Activated CD4-positive, alpha-beta T cell treated with anti-CD3 and anti-CD28 coated beads for 36 hours (primary cell): Measurements from ENCODE around the gene PRPS2. TPM values are rescaled to one million over a fixed set of nuclear protein-coding genes. Genes with fewer than 3 reads are reported as not detected.
A peak's percentile ranks its signal among the peaks of the same experiment; 100 is the strongest.

Source experiments
- ATAC-seq: fragments of 200-7000 bp; cut with Tn5 transposase; one replicate; pipeline ENCODE4 v1.10.0; 2021; ENCODE audit warnings: mild to moderate bottlenecking, moderate library complexity
- CTCF ChIA-PET: fragments of 350-600 bp; sonication (Branson Sonifier 250); formaldehyde crosslinking; loops from one replicate; lab custom pipeline; 2021; ENCODE audit warnings: antibody characterized with exemption; lab: Charles Lee
- POLR2A ChIA-PET: fragments of 350-600 bp; sonication (Branson Sonifier 250); formaldehyde crosslinking; loops from one replicate; lab custom pipeline; 2021; ENCODE audit warnings: antibody characterized with exemption, inconsistent platforms; lab: Charles Lee
- DNase-seq: peaks from one replicate; pipeline ENCODE4 v3.0.0-alpha.2; 2020
- H3K27ac Mint-ChIP-seq: one replicate; pipeline ENCODE4 v1.8.0; 2021; ENCODE audit warnings: mixed read lengths
- H3K27me3 Mint-ChIP-seq: one replicate; pipeline ENCODE4 v1.8.0; 2021; ENCODE audit warnings: mixed read lengths
- H3K36me3 Mint-ChIP-seq: one replicate; pipeline ENCODE4 v1.8.0; 2021; ENCODE audit warnings: low read depth, mixed read lengths
- H3K4me1 Mint-ChIP-seq: one replicate; pipeline ENCODE4 v1.8.0; 2021; ENCODE audit warnings: mixed read lengths
- H3K4me3 Mint-ChIP-seq: one replicate; pipeline ENCODE4 v1.8.0; 2021; ENCODE audit warnings: mild to moderate bottlenecking, moderate library complexity, mixed read lengths
- H3K9me3 Mint-ChIP-seq: one replicate; pipeline ENCODE4 v1.8.0; 2021; ENCODE audit warnings: low read depth, mixed read lengths
- intact Hi-C, 2 experiments: fragments of 100-400 bp; cut with DNase I in 1 of 2; cut with micrococcal nuclease in 1 of 2; formaldehyde crosslinking; loops; one replicate each; pipeline versions ENCODE4 v1.14.2 to v1.15.1; 2022 to 2024; cut with DNase I, micrococcal nuclease
- total RNA-seq, 2 experiments: library from RNA; stranded (reverse); gene quantifications; one replicate each; pipeline ENCODE4 v1.2.3, GENCODE V29; 2021

PRPS2 gene
- total RNA-seq, 2 experiments from 2014 or later: 110 to 116 TPM

GRCh38 chrX:12867685-12868084 lies 76.5 kb downstream of the PRPS2 start:
- H3K27ac Mint-ChIP-seq: no peak overlapping the region
- intact Hi-C loops: no loop called here
- H3K27me3 Mint-ChIP-seq: no peaks in the 10 kb centered on the region
- H3K4me1 Mint-ChIP-seq: peaks cover 5% of the 10 kb centered on the region
- H3K4me3 Mint-ChIP-seq: no peak overlapping the region
- ATAC-seq (no peak), DNase-seq (peak; percentile 8)
- POLR2A ChIA-PET: no interaction called here
- CTCF ChIA-PET: no interaction called here
- H3K9me3 Mint-ChIP-seq: no peaks in the 10 kb centered on the region
- peaks cover 2% of the 10 kb centered on the region for H3K36me3 Mint-ChIP-seq

GRCh38 chrX:12868747-12869146 lies 77.5 kb downstream of the PRPS2 start:
- ChIA-PET CTCF (interaction anchor here (0.5 kb wide), 1 partner anchor 11 kb away, joined by 3 read pairs; no protein-coding TSS in a partner anchor), POLR2A (no interaction called here)
- intact Hi-C loops: no loop called here
- no peaks in the 10 kb centered on the region for H3K36me3 Mint-ChIP-seq
- H3K9me3 Mint-ChIP-seq: no peaks in the 10 kb centered on the region
- H3K4me3 Mint-ChIP-seq: no peak overlapping the region
- peaks cover 5% of the 10 kb centered on the region for H3K4me1 Mint-ChIP-seq
- no peaks in the 10 kb centered on the region for H3K27me3 Mint-ChIP-seq
- no peak for DNase-seq
- no peak for ATAC-seq
- no peak overlapping the region for H3K27ac Mint-ChIP-seq

- Mint-ChIP-seq H3K4me3 (no peak overlapping the region), H3K27ac (no peak overlapping the region), H3K4me1 (peaks cover 5% of the 10 kb centered on the region), H3K27me3 (no peaks in the 10 kb centered on the region), H3K9me3 (no peaks in the 10 kb centered on the region), H3K36me3 (no peaks in the 10 kb centered on the region)
- DNase-seq: no peak
- intact Hi-C loops: no loop called here
- POLR2A ChIA-PET: no interaction called here
- ATAC-seq: no peak
- CTCF ChIA-PET: no interaction called here
Measured at GRCh38 chrX:12871257-12871656, 80.0 kb downstream of the PRPS2 start.

- intact Hi-C loops: no loop called here
- ATAC-seq: no peak
- no peaks in the 10 kb centered on the region for H3K9me3 Mint-ChIP-seq
Measured at GRCh38 chrX:12872741-12873140, 81.5 kb downstream of the PRPS2 start.

More at GRCh38 chrX:12872741-12873140, 81.5 kb downstream of the PRPS2 start:
- H3K27me3 Mint-ChIP-seq: no peaks in the 10 kb centered on the region
- ChIA-PET POLR2A (no interaction called here), CTCF (interaction anchor here (0.7 to 1.1 kb wide), 2 partner anchors 10 to 48 kb away, joined by 3 read pairs; no protein-coding TSS in a partner anchor)
- H3K27ac Mint-ChIP-seq: no peak overlapping the region
- no peaks in the 10 kb centered on the region for H3K4me1 Mint-ChIP-seq
- no peak overlapping the region for H3K4me3 Mint-ChIP-seq
- no peak for DNase-seq
- H3K36me3 Mint-ChIP-seq: no peaks in the 10 kb centered on the region

Other genes with a start within 250 kb of the PRPS2 start
- under 1 TPM in 1 of 2 experiments, not detected in 1; 0.04 TPM for gene TLR7, start 75.7 kb downstream of the PRPS2 start, total RNA-seq
- gene TLR8, start 115.2 kb downstream of the PRPS2 start, total RNA-seq: not detected
- gene TMSB4X, start 183.7 kb downstream of the PRPS2 start, total RNA-seq: 1,000 to 10,000 TPM; 3,666 to 4,468 TPM